Measurements from ENCODE around the gene IGFBP2. TPM values are rescaled to one million over a fixed set of nuclear protein-coding genes. Genes with fewer than 3 reads are reported as not detected.

The IGFBP2 gene
- total RNA-seq, 1 donor from 2014 or later: 136 TPM

- intact Hi-C loops (cut with micrococcal nuclease): no loop called here
- Histone ChIP-seq H3K9me3 (replicated peaks) (no peaks in the 10 kb centered on the region), H3K4me1 (peaks cover 38% of the 10 kb centered on the region), H3K4me3 (peak overlapping the region; percentile 78), H3K36me3 (peaks cover 8% of the 10 kb centered on the region), H3K27ac (replicated peaks) (peak overlapping the region; percentile 75), H3K27me3 (ENCODE audit: low read depth) (peaks cover 3% of the 10 kb centered on the region)
- no peak for DNase-seq
- TF ChIP-seq, protein P1, sequence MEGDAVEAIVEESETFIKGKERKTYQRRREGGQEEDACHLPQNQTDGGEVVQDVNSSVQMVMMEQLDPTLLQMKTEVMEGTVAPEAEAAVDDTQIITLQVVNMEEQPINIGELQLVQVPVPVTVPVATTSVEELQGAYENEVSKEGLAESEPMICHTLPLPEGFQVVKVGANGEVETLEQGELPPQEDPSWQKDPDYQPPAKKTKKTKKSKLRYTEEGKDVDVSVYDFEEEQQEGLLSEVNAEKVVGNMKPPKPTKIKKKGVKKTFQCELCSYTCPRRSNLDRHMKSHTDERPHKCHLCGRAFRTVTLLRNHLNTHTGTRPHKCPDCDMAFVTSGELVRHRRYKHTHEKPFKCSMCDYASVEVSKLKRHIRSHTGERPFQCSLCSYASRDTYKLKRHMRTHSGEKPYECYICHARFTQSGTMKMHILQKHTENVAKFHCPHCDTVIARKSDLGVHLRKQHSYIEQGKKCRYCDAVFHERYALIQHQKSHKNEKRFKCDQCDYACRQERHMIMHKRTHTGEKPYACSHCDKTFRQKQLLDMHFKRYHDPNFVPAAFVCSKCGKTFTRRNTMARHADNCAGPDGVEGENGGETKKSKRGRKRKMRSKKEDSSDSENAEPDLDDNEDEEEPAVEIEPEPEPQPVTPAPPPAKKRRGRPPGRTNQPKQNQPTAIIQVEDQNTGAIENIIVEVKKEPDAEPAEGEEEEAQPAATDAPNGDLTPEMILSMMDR (IDR thresholded peaks at IDR 0.05; ENCODE audit: borderline replicate concordance): no peak
Observed at GRCh38 chr2:216635701-216636550, 2.7 kb downstream of the IGFBP2 start.

DNA sequence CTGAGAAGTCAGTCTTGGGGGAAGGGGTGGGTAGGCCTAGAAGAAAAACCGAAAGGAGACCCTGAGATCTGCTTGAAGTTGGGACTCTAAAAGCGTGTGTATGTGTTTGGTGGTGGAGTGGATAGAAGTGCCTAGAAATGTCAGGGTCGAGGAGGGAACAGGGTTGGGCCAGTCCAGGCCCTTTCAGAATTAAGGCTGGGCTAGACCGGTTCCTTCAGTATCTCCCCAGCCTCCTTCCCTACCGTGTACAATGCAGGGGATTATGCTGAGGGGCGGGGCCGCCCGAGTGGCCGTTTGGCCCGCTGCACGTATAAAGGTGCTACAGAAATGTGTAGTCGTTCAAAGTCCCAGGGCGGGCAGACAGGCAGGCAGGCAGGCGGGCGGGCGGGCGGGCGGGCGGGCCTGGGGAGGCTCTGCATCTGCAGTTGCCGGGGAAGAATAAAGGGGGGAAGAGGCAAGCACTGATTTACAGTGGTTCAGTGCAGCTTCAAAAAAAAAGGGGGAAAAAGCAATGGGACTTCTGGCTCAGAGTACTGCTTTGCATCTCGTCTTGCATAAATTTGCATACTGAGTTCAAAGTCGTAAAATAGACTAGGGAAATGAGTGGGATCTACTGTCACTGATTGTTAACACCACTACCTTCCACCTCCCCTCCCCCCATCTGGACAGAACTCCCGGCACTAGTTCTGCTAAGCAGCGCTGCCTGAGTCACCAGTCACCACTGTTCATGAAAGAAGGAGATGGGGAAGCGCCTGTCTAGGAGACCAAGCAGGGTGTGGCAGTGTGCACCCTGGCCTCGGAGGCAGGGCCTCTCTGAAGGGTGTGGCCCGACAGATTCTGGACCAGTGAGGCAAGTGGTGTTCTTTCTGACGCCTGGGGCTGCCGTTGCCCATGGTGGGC lies 3.6 kb downstream of the IGFBP2 start:
- Histone ChIP-seq H3K36me3 (peaks cover 8% of the 10 kb centered on the region), H3K9me3 (replicated peaks) (no peaks in the 10 kb centered on the region), H3K4me3 (peak overlapping the region; percentile 78), H3K27me3 (ENCODE audit: low read depth) (peaks cover 3% of the 10 kb centered on the region), H3K27ac (replicated peaks) (peak overlapping the region; percentile 75), H3K4me1 (peaks cover 38% of the 10 kb centered on the region)
- intact Hi-C loops (cut with micrococcal nuclease): no loop called here
- TF ChIP-seq, protein P1 (IDR thresholded peaks at IDR 0.05; ENCODE audit: borderline replicate concordance): no peak
- no peak for DNase-seq

- Histone ChIP-seq H3K4me1 (peaks cover 38% of the 10 kb centered on the region), H3K27ac (replicated peaks) (peak overlapping the region; percentile 75), H3K27me3 (ENCODE audit: low read depth) (peaks cover 3% of the 10 kb centered on the region), H3K9me3 (replicated peaks) (no peaks in the 10 kb centered on the region), H3K36me3 (peaks cover 8% of the 10 kb centered on the region), H3K4me3 (peak overlapping the region; percentile 78)
- no peak for DNase-seq
- TF ChIP-seq, protein P1 (IDR thresholded peaks at IDR 0.05; ENCODE audit: borderline replicate concordance): no peak
- intact Hi-C loops (cut with micrococcal nuclease): no loop called here
Observed at GRCh38 chr2:216637472-216637871, 4.3 kb downstream of the IGFBP2 start.

GRCh38 chr2:216643986-216644659 lies 10.9 kb downstream of the IGFBP2 start:
- H3K27me3 ChIP-seq (ENCODE audit: low read depth): no peaks in the 10 kb centered on the region
- TF ChIP-seq, protein P1 (IDR thresholded peaks at IDR 0.05; ENCODE audit: borderline replicate concordance): no peak
- intact Hi-C loops (cut with micrococcal nuclease): no loop called here
- H3K9me3 ChIP-seq (replicated peaks): no peaks in the 10 kb centered on the region
- peaks cover 8% of the 10 kb centered on the region for H3K36me3 ChIP-seq
- H3K27ac ChIP-seq (replicated peaks): peak overlapping the region; percentile 73
- no peak for DNase-seq
- no peak overlapping the region for H3K4me3 ChIP-seq
- peaks cover 30% of the 10 kb centered on the region for H3K4me1 ChIP-seq
